Esophagus squamous epithelium (tissue), 5 donors: ENCODE data around the gene BCL2. TPM values are rescaled to one million over a fixed set of nuclear protein-coding genes. Genes with fewer than 3 reads are reported as not detected.

ENCODE experiments used
- DNase-seq: peaks from one replicate; lab custom pipeline; 2025; lab: John Stamatoyannopoulos, UW
- H3K27ac ChIP-seq, 4 donors: fragments of 200-600 bp; sonication (generic); one replicate each; pipeline ENCODE4 v1.5.1; 2016 to 2019; ENCODE audit warnings: mild to moderate bottlenecking in 1 of 4
- H3K27me3 ChIP-seq, 4 donors: fragments of 200-600 bp; sonication (generic); 1 replicate in 3 of 4; 2 replicates in 1 of 4; pipeline versions ENCODE4 v1.5.1 to v1.6.0; 2017 to 2021; ENCODE audit warnings: antibody characterized with exemption in 1 of 4
- H3K36me3 ChIP-seq, 3 donors: fragments of 200-600 bp; sonication (generic); one replicate each; pipeline ENCODE4 v1.5.1; 2016 to 2019
- H3K4me1 ChIP-seq, 3 donors: fragments of 200-600 bp; sonication (generic); one replicate each; pipeline ENCODE4 v1.5.1; 2017 to 2019
- H3K4me3 ChIP-seq, 4 donors: fragments of 200-600 bp; sonication (generic); 1 replicate in 3 of 4; 2 replicates in 1 of 4; pipeline ENCODE4 v1.5.1; 2016 to 2019; ENCODE audit warnings: mild to moderate bottlenecking in 2 of 4, moderate library complexity in 1 of 4
- H3K9me3 ChIP-seq, 3 donors: fragments of 200-600 bp; sonication (generic); one replicate each; pipeline ENCODE4 v1.5.1; 2016 to 2019
- POLR2A ChIP-seq, 4 donors: fragments of 450-650 bp; IDR thresholded peaks; one replicate each; pipeline ENCODE4 v1.6.1; 2017; ENCODE audit warnings: antibody characterized with exemption in 4 of 4, mild to moderate bottlenecking in 4 of 4, moderate library complexity in 3 of 4
- whole genome bisulfite sequencing, 2 donors: methylation state at CpG; one replicate each; pipeline ENCODE4 v1.1.5; 2018; 5-methylcytosine and 5-hydroxymethylcytosine counted together
- intact Hi-C: fragments of 100-400 bp; cut with DNase I; formaldehyde crosslinking; loops from one replicate; pipeline ENCODE4 v1.15.0; 2022
- total RNA-seq, 4 donors: library from RNA; depleted of rRNA; stranded (reverse); fragments of >200 nt; gene quantifications; one replicate each; pipeline ENCODE4 v1.1.0, GENCODE V29; 2016
- TF ChIP-seq, protein P1 (sequence below), 6 experiments: fragments of 450-650 bp in 4 of 6; fragments of 200-600 bp in 2 of 6; sonication (generic) in 2 of 6; IDR thresholded peaks; one replicate each; pipeline ENCODE4 v1.5.1; 2016 to 2019; ENCODE audit warnings: antibody characterized with exemption in 6 of 6, mild to moderate bottlenecking in 4 of 6, moderate library complexity in 4 of 6
- donor health status: DM: yes; HTN: yes; CAD: no.

BCL2 gene
- total RNA-seq, 4 donors from 2014 or later, result 3.1 to 17.4 (median 4.2) TPM

DNA sequence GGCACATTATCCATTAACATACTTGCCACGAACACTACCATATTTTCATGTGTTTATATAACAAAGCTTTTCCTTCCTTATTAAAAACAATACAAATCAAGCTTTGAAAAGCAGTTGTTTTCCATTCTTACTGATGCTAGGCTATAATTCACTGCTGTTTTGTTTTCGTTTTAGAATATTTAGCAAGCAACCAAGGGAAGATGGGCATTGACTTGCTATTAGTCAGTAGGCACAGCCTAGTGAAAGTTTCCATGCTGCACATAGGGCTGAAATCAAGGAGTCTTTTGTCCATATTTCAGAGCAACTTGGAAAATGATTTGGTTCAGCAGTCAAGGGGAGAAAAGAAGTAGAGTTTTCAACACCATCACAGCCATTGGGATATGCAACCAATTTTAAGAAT, 31.3 kb downstream of the BCL2 start:
- TF ChIP-seq POLR2A (IDR thresholded peaks at IDR 0.05), result no peak
- TF ChIP-seq, protein P1, sequence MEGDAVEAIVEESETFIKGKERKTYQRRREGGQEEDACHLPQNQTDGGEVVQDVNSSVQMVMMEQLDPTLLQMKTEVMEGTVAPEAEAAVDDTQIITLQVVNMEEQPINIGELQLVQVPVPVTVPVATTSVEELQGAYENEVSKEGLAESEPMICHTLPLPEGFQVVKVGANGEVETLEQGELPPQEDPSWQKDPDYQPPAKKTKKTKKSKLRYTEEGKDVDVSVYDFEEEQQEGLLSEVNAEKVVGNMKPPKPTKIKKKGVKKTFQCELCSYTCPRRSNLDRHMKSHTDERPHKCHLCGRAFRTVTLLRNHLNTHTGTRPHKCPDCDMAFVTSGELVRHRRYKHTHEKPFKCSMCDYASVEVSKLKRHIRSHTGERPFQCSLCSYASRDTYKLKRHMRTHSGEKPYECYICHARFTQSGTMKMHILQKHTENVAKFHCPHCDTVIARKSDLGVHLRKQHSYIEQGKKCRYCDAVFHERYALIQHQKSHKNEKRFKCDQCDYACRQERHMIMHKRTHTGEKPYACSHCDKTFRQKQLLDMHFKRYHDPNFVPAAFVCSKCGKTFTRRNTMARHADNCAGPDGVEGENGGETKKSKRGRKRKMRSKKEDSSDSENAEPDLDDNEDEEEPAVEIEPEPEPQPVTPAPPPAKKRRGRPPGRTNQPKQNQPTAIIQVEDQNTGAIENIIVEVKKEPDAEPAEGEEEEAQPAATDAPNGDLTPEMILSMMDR (IDR thresholded peaks at IDR 0.05), result no peak
- H3K36me3 ChIP-seq, result no peaks in the 10 kb centered on the region
- peaks cover 0 to 69% (median 14%) of the 10 kb centered on the region in 3 donors for H3K4me1 ChIP-seq
- intact Hi-C loops, result no loop called here
- WGBS, 2 donors, result 45 to 64% methylated on average over 2 of the region's 2 CpGs
- no peaks in the 10 kb centered on the region for H3K27me3 ChIP-seq
- peak overlapping the region in 3 of 4 donors; percentile 17 to 72 (median 44) for H3K27ac ChIP-seq
- no peak for DNase-seq
- no peak overlapping the region for H3K4me3 ChIP-seq
- no peaks in the 10 kb centered on the region for H3K9me3 ChIP-seq

- H3K9me3 ChIP-seq, result no peaks in the 10 kb centered on the region
- no peaks in the 10 kb centered on the region for H3K36me3 ChIP-seq
- H3K4me3 ChIP-seq, result no peak overlapping the region
- TF ChIP-seq POLR2A (IDR thresholded peaks at IDR 0.05), result no peak
- TF ChIP-seq, protein P1 (IDR thresholded peaks at IDR 0.05), result no peak
- H3K27me3 ChIP-seq, result no peaks in the 10 kb centered on the region
- peaks cover 0 to 64% (median 9%) of the 10 kb centered on the region in 3 donors for H3K4me1 ChIP-seq
- 39 to 65% methylated on average over 1 of the region's 1 CpG for WGBS, 2 donors
- intact Hi-C loops, result no loop called here
- H3K27ac ChIP-seq, result peak overlapping the region in 3 of 4 donors; percentile 17 to 72 (median 44)
- no peak for DNase-seq
Measured at GRCh38 chr18:63287691-63288220, 31.8 kb downstream of the BCL2 start.

DNA sequence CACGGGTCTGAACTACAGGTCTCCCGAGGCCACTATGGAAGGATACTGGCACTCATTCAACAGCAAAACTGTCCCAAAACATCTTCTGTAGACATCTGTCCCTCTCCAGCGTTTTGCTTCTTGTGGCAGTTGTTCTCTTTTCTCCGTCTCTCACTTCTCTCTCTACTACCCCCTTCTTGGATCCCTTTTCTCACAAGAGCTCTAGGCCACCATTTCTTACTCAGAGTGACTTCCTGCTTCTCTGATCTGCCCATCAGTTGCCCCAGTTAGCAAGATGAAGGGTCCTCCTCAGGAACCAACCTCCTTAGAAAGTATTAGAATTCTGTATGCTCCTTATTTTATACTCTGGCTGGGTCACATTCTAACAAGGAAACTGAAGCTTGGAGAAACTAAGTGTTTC, 32.6 kb downstream of the BCL2 start:
- whole genome bisulfite sequencing, 2 donors, result 76 to 85% methylated on average over 4 of the region's 4 CpGs
- TF ChIP-seq POLR2A (IDR thresholded peaks at IDR 0.05), result no peak
- Histone ChIP-seq H3K4me3 (no peak overlapping the region), H3K27me3 (no peaks in the 10 kb centered on the region), H3K4me1 (peaks cover 0 to 59% (median 9%) of the 10 kb centered on the region in 3 donors), H3K9me3 (no peaks in the 10 kb centered on the region), H3K27ac (peak overlapping the region in 3 of 4 donors; percentile 25 to 72 (median 44)), H3K36me3 (no peaks in the 10 kb centered on the region)
- no peak for DNase-seq
- intact Hi-C loops, result no loop called here

DNA sequence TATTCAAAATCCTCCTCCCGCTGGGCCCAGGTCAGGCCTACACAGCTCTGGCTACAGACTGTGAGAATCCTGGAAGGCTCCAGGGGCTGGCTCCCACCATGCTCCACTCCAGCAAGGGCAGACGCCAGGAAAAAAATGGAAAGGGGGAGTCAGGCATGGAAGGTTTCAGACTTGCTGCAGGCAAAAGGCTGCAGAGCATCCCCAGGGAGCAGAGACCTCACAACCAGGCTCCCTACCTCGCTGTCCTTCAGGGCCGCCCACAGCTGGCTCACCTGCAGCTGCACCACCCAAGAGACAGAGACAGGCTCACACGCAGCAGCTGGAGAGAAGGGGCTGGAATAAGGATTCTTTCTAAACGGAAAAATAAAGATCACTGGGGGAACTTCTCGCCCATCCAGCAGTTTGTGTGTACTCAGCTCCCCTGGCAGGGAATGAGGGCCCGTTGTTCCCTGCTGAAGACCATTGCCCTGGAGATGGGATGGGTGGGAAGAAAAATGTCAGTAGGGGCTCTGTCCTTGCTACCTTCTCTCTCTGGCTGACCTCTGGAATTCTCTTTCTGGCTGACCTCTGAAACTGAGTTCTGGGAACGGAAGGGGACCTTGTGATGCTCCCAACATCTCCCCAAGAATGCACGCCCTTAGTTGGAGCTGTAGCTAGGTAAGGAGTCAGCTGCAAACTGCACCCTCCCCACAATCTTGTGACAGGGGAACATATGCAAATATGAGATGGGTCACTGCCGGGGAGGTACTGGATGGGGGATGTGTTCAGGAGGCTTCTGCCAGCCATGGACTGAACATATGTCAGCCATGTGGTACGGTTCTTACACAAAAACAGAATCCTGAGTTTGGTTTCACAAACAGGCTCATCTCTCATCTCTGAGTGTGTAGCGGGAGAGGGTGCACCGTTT, 34.5 kb downstream of the BCL2 start:
- no peaks in the 10 kb centered on the region for H3K9me3 ChIP-seq
- H3K4me3 ChIP-seq, result no peak overlapping the region
- no peaks in the 10 kb centered on the region for H3K27me3 ChIP-seq
- peaks cover 0 to 58% (median 9%) of the 10 kb centered on the region in 3 donors for H3K4me1 ChIP-seq
- 55 to 88% methylated on average over 9 to 11 of the region's 14 CpGs for WGBS, 2 donors
- H3K27ac ChIP-seq, result peak overlapping the region in 3 of 4 donors; percentile 32 to 66 (median 59)
- intact Hi-C loops, result no loop called here
- peak in 1 of 4 donors; percentile 39 for TF ChIP-seq POLR2A (IDR thresholded peaks at IDR 0.05)
- TF ChIP-seq, protein P1 (IDR thresholded peaks at IDR 0.05), result no peak
- DNase-seq, result no peak
- H3K36me3 ChIP-seq, result no peaks in the 10 kb centered on the region

GRCh38 chr18:63284173-63284799, 35.3 kb downstream of the BCL2 start:
- TF ChIP-seq, protein P1 (IDR thresholded peaks at IDR 0.05), result no peak
- TF ChIP-seq POLR2A (IDR thresholded peaks at IDR 0.05), result no peak
- Histone ChIP-seq H3K36me3 (no peaks in the 10 kb centered on the region), H3K9me3 (no peaks in the 10 kb centered on the region), H3K4me1 (peaks cover 0 to 52% (median 9%) of the 10 kb centered on the region in 3 donors), H3K27me3 (no peaks in the 10 kb centered on the region), H3K27ac (peak overlapping the region in 3 of 4 donors; percentile 38 to 66 (median 59)), H3K4me3 (no peak overlapping the region)
- 79 to 87% methylated on average over 5 of the region's 5 CpGs for WGBS, 2 donors
- no peak for DNase-seq
- intact Hi-C loops, result no loop called here
